ENCODE results near the gene SRD5A1. TPM values are rescaled to one million over a fixed set of nuclear protein-coding genes. Genes with fewer than 3 reads are reported as not detected.

SRD5A1 gene
- total and polyA plus RNA-seq, 2 experiments from 2014 or later = 18.9 to 20.2 TPM

GRCh38 chr5:6703806-6704205 is 70.6 kb downstream of the SRD5A1 start:
- Histone ChIP-seq H3K27ac (peak overlapping the region; percentile 86), H3K79me2 (ENCODE audit: insufficient read depth) (no peaks in the 10 kb centered on the region), H3K4me1 (ENCODE audit: insufficient read depth) (peaks cover 20% of the 10 kb centered on the region), H4K20me1 (ENCODE audit: insufficient read depth) (no peaks in the 10 kb centered on the region), H3K9me3 (ENCODE audit: low read depth) (no peaks in the 10 kb centered on the region), H2AFZ (peak overlapping the region; percentile 72), H3K27me3 (replicated peaks; ENCODE audit: insufficient read depth) (peaks cover 5% of the 10 kb centered on the region; the same call in 1 of the 2 replicates), H3K9ac (peak overlapping the region; percentile 72), H3K36me3 (ENCODE audit: low read depth) (no peaks in the 10 kb centered on the region), H3K4me2 (ENCODE audit: unreplicated experiment) (peak overlapping the region; percentile 78), H3K9me2 (ENCODE audit: insufficient read depth) (no peaks in the 10 kb centered on the region), H3F3A (ENCODE audit: insufficient read depth) (peaks cover 9% of the 10 kb centered on the region; the same call in 1 of the 2 replicates), H3K4me3 (peak overlapping the region; percentile 24; the same call in 1 of the 2 replicates)
- TF ChIP-seq EZH2phosphoT487 (IDR thresholded peaks at IDR 0.05; ENCODE audit: insufficient read depth, low read depth) = no peak
- no peak for TF ChIP-seq EZH2 (IDR thresholded peaks at IDR 0.05; ENCODE audit: insufficient read depth, poor library complexity, severe bottlenecking)
- whole genome bisulfite sequencing, 2 experiments (ENCODE audit: low coverage in 1 of 2, low lambda C conversion rate in 2 of 2, missing lambda C conversion rate in 2 of 2) = 34 to 39% methylated on average over 6 of the region's 6 CpGs
- peak; percentile 51 for DNase-seq
- in situ Hi-C loops (cut with MboI) = no loop called here

DNA sequence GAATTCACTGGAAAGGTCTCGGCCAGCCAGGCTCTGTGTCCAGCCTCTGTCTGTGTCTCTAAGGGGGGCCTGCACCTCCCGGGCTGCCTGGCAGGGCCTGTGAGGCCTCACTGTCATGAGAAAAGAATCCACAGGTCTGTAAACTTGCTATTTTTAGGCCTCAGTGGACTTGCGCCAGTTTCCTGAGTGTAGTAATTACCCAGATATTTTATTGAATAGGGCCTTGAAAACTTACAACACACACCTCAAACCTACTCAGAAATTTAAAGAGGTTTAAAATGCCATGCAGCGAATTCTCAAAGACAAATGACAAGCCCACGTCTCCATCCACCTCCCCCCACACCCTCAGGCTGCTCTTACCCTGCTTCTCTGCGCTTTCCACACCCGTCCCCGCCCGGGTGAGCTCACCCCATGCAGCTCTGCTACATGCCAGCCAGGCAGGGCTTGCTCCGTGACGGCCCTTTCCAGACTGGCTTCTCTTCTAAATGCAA is 71.2 kb downstream of the SRD5A1 start:
- H3K9ac ChIP-seq = peak overlapping the region; percentile 72

GRCh38 chr5:6705088-6705487 is 71.8 kb downstream of the SRD5A1 start:
- Histone ChIP-seq H3F3A (ENCODE audit: insufficient read depth) (peaks cover 9% of the 10 kb centered on the region; the same call in 1 of the 2 replicates), H3K9me2 (ENCODE audit: insufficient read depth) (no peaks in the 10 kb centered on the region), H3K27ac (peak overlapping the region; percentile 86), H3K4me2 (ENCODE audit: unreplicated experiment) (peak overlapping the region; percentile 78), H3K9me3 (ENCODE audit: low read depth) (no peaks in the 10 kb centered on the region), H3K79me2 (ENCODE audit: insufficient read depth) (no peaks in the 10 kb centered on the region), H3K4me1 (ENCODE audit: insufficient read depth) (peaks cover 20% of the 10 kb centered on the region), H2AFZ (peak overlapping the region; percentile 72), H3K4me3 (0 out of 2 replicates have a peak overlapping the region, but pooled peaks have one; percentile 24), H3K36me3 (ENCODE audit: low read depth) (no peaks in the 10 kb centered on the region), H3K27me3 (replicated peaks; ENCODE audit: insufficient read depth) (no peaks in the 10 kb centered on the region), H4K20me1 (ENCODE audit: insufficient read depth) (no peaks in the 10 kb centered on the region), H3K9ac (peak overlapping the region; percentile 72)
- DNase-seq = no peak
- TF ChIP-seq EZH2 (IDR thresholded peaks at IDR 0.05; ENCODE audit: insufficient read depth, poor library complexity, severe bottlenecking) = no peak
- no peak for TF ChIP-seq EZH2phosphoT487 (IDR thresholded peaks at IDR 0.05; ENCODE audit: insufficient read depth, low read depth)
- 70% methylated on average over 6 of the region's 6 CpGs for WGBS, 2 experiments (ENCODE audit: low coverage in 1 of 2, low lambda C conversion rate in 2 of 2, missing lambda C conversion rate in 2 of 2)
- in situ Hi-C loops (cut with MboI) = no loop called here

More for the DNA sequence above, 71.2 kb downstream of the SRD5A1 start:
- no peaks in the 10 kb centered on the region for H3K36me3 ChIP-seq (ENCODE audit: low read depth)
- H3K27me3 ChIP-seq (replicated peaks; ENCODE audit: insufficient read depth) = peaks cover 2% of the 10 kb centered on the region; the same call in 1 of the 2 replicates
- H3F3A ChIP-seq (ENCODE audit: insufficient read depth) = peaks cover 9% of the 10 kb centered on the region; the same call in 1 of the 2 replicates
- H2AFZ ChIP-seq = peak overlapping the region; percentile 72
- peak; percentile 89 for DNase-seq
- H3K79me2 ChIP-seq (ENCODE audit: insufficient read depth) = no peaks in the 10 kb centered on the region
- WGBS, 2 experiments (ENCODE audit: low coverage in 1 of 2, low lambda C conversion rate in 2 of 2, missing lambda C conversion rate in 2 of 2) = 13 to 27% methylated on average over 11 of the region's 11 CpGs
- H3K27ac ChIP-seq = peak overlapping the region; percentile 86
- peak overlapping the region; percentile 78 for H3K4me2 ChIP-seq (ENCODE audit: unreplicated experiment)
- peak overlapping the region; percentile 24; the same call in 1 of the 2 replicates for H3K4me3 ChIP-seq
- H3K9me3 ChIP-seq (ENCODE audit: low read depth) = no peaks in the 10 kb centered on the region
- no peaks in the 10 kb centered on the region for H4K20me1 ChIP-seq (ENCODE audit: insufficient read depth)
- no peak for TF ChIP-seq EZH2 (IDR thresholded peaks at IDR 0.05; ENCODE audit: insufficient read depth, poor library complexity, severe bottlenecking)
- TF ChIP-seq EZH2phosphoT487 (IDR thresholded peaks at IDR 0.05; ENCODE audit: insufficient read depth, low read depth) = no peak
- no peaks in the 10 kb centered on the region for H3K9me2 ChIP-seq (ENCODE audit: insufficient read depth)
- peaks cover 20% of the 10 kb centered on the region for H3K4me1 ChIP-seq (ENCODE audit: insufficient read depth)
- in situ Hi-C loops (cut with MboI) = no loop called here

GRCh38 chr5:6705959-6706358 is 72.7 kb downstream of the SRD5A1 start:
- Histone ChIP-seq H3K27me3 (replicated peaks; ENCODE audit: insufficient read depth) (no peaks in the 10 kb centered on the region), H3K9ac (no peak overlapping the region), H2AFZ (no peak overlapping the region), H3K79me2 (ENCODE audit: insufficient read depth) (no peaks in the 10 kb centered on the region), H4K20me1 (ENCODE audit: insufficient read depth) (no peaks in the 10 kb centered on the region), H3F3A (ENCODE audit: insufficient read depth) (peaks cover 13% of the 10 kb centered on the region), H3K36me3 (ENCODE audit: low read depth) (no peaks in the 10 kb centered on the region), H3K9me3 (ENCODE audit: low read depth) (no peaks in the 10 kb centered on the region), H3K27ac (no peak overlapping the region), H3K4me1 (ENCODE audit: insufficient read depth) (peaks cover 20% of the 10 kb centered on the region), H3K4me2 (ENCODE audit: unreplicated experiment) (no peak overlapping the region), H3K4me3 (no peak overlapping the region), H3K9me2 (ENCODE audit: insufficient read depth) (no peaks in the 10 kb centered on the region)
- TF ChIP-seq EZH2 (IDR thresholded peaks at IDR 0.05; ENCODE audit: insufficient read depth, poor library complexity, severe bottlenecking) = no peak
- TF ChIP-seq EZH2phosphoT487 (IDR thresholded peaks at IDR 0.05; ENCODE audit: insufficient read depth, low read depth) = no peak
- WGBS, 2 experiments (ENCODE audit: low coverage in 1 of 2, low lambda C conversion rate in 2 of 2, missing lambda C conversion rate in 2 of 2) = 90 to 99% methylated on average over 5 of the region's 5 CpGs
- DNase-seq = no peak
- in situ Hi-C loops (cut with MboI) = no loop called here
